ACC112 (cell line): ENCODE measurements around the gene CKAP5.

Experiments
- H2AFZ ChIP-seq: fragments of 200-600 bp; sonication (generic); one replicate; pipeline ENCODE4 v1.6.0; 2017; ENCODE audit warnings: antibody characterized with exemption, low read length; ENCODE audit not compliant: unreplicated experiment
- H3K27ac ChIP-seq: fragments of 200-600 bp; sonication (generic); 2 replicates; pipeline ENCODE4 v1.5.1; 2014; ENCODE audit warnings: low read depth, mild to moderate bottlenecking, antibody characterized with exemption, low read length, moderate library complexity
- H3K27me3 ChIP-seq: fragments of 200-600 bp; sonication (generic); 2 replicates; pipeline ENCODE4 v1.6.1; 2014; ENCODE audit warnings: mild to moderate bottlenecking, antibody characterized with exemption, low read length, moderate library complexity, mixed read lengths; ENCODE audit not compliant: insufficient read depth
- H3K36me3 ChIP-seq: fragments of 200-600 bp; sonication (generic); 2 replicates; pipeline ENCODE4 v1.6.1; 2016; ENCODE audit warnings: mild to moderate bottlenecking, antibody characterized with exemption, low read length, moderate library complexity, mixed read lengths; ENCODE audit not compliant: insufficient read depth
- H3K4me1 ChIP-seq: fragments of 200-600 bp; sonication (generic); one replicate; pipeline ENCODE4 v1.6.1; 2016; ENCODE audit warnings: low read length, mixed read lengths; ENCODE audit not compliant: insufficient read depth, unreplicated experiment, control insufficient read depth
- H3K4me3 ChIP-seq: fragments of 200-600 bp; sonication (generic); 2 replicates; pipeline ENCODE4 v1.5.1; 2014; ENCODE audit warnings: mild to moderate bottlenecking, low read depth, low read length
- H3K79me2 ChIP-seq: fragments of 200-600 bp; sonication (generic); one replicate; pipeline ENCODE4 v1.6.0; 2016; ENCODE audit warnings: low read length; ENCODE audit not compliant: control insufficient read depth, unreplicated experiment, insufficient read depth

The CKAP5 gene

GRCh38 chr11:46743043-46743442 is 103.0 kb downstream of the CKAP5 start:
- Histone ChIP-seq H3K79me2 (no peaks in the 10 kb centered on the region), H3K27ac (no peak overlapping the region), H3K4me3 (no peak overlapping the region), H3K4me1 (no peaks in the 10 kb centered on the region), H2AFZ (no peak overlapping the region), H3K36me3 (peaks cover 36% of the 10 kb centered on the region), H3K27me3 (no peaks in the 10 kb centered on the region)

DNA sequence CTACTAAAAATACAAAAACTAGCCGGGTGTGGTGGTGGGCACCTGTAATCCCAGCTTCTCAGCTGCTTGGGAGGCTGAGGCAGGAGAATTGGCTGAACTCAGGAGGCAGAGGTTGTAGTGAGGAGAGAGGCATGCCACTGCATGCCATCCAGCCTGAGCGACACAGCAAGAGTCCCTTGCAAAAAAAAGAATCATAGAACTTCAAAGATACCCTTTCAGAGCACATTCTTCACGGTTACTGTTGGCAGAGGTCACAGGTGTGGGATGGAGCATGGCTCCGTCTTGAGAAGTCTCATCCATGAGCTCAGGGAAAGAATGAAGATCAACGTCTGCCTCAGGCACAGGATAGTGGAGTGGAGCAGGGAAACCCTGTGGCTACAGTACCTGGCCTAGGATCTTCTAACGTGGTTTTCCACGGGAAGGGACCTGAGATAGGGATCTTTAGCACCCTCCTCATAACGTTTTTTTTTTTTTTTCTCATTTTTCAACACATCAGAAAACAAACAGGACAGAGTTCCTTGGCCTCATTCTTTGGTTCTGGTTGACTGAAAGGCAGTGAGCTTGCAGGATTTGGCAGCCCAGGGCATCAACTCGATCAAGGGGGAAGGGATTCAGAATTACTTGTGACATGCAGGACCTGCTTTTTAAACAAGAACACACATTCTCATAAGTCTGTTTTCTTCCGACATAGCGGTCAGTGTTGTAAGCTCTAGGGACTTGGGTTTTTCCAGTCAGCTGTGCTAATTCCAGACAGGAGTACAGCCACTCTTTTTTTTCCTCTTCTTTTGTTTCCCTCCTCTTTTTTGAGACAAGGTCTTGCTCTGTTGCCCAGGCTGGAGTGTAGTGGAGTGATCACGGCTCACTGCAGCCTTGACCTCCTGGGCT is 104.2 kb downstream of the CKAP5 start:
- no peaks in the 10 kb centered on the region for H3K4me1 ChIP-seq
- H3K79me2 ChIP-seq: no peaks in the 10 kb centered on the region
- peaks cover 36% of the 10 kb centered on the region for H3K36me3 ChIP-seq
- H3K27me3 ChIP-seq: no peaks in the 10 kb centered on the region
- no peak overlapping the region for H3K27ac ChIP-seq
- H2AFZ ChIP-seq: no peak overlapping the region
- no peak overlapping the region for H3K4me3 ChIP-seq

- no peaks in the 10 kb centered on the region for H3K4me1 ChIP-seq
- H2AFZ ChIP-seq: no peak overlapping the region
- peaks cover 14% of the 10 kb centered on the region for H3K36me3 ChIP-seq
- no peak overlapping the region for H3K27ac ChIP-seq
- no peaks in the 10 kb centered on the region for H3K79me2 ChIP-seq
- no peaks in the 10 kb centered on the region for H3K27me3 ChIP-seq
- no peak overlapping the region for H3K4me3 ChIP-seq
Measured at GRCh38 chr11:46738887-46739286, 107.2 kb downstream of the CKAP5 start.

DNA sequence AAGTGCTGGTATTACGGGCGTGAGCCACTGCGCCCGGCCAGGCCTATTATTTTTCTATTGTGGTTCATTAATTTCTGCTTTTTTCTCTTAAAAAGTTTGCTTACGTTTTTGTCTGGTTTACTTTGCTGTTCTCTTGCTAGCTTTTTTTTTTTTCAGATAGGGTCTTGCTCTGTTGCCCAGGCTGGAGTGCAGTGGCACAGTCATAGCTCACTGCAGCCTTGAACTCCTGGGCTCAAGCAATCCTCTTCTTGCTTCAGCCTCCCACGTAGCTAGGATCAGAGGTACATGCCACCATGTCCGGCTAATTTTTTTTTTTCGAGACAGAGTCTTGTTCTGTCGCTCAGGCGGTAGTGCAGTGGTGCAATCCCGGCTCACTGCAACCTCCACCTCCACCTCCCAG is 108.4 kb downstream of the CKAP5 start:
- no peak overlapping the region for H3K4me3 ChIP-seq

GRCh38 chr11:46736615-46737014 is 109.5 kb downstream of the CKAP5 start:
- Histone ChIP-seq H3K36me3 (peaks cover 1% of the 10 kb centered on the region), H3K4me3 (no peak overlapping the region), H2AFZ (no peak overlapping the region), H3K79me2 (no peaks in the 10 kb centered on the region), H3K27ac (no peak overlapping the region), H3K4me1 (no peaks in the 10 kb centered on the region), H3K27me3 (no peaks in the 10 kb centered on the region)

More for the DNA sequence above, 108.4 kb downstream of the CKAP5 start:
- no peaks in the 10 kb centered on the region for H3K79me2 ChIP-seq
- no peaks in the 10 kb centered on the region for H3K4me1 ChIP-seq
- H3K36me3 ChIP-seq: peaks cover 8% of the 10 kb centered on the region
- H3K27ac ChIP-seq: no peak overlapping the region
- no peaks in the 10 kb centered on the region for H3K27me3 ChIP-seq
- H2AFZ ChIP-seq: no peak overlapping the region

- no peak overlapping the region for H2AFZ ChIP-seq
- no peaks in the 10 kb centered on the region; the same call in 1 of the 2 replicates for H3K36me3 ChIP-seq
Measured at GRCh38 chr11:46736146-46736545, 109.9 kb downstream of the CKAP5 start.

GRCh38 chr11:46733234-46733633 is 112.8 kb downstream of the CKAP5 start:
- Histone ChIP-seq H2AFZ (no peak overlapping the region), H3K36me3 (no peaks in the 10 kb centered on the region), H3K27me3 (no peaks in the 10 kb centered on the region), H3K4me1 (no peaks in the 10 kb centered on the region), H3K4me3 (no peak overlapping the region), H3K27ac (no peak overlapping the region), H3K79me2 (no peaks in the 10 kb centered on the region)

More at GRCh38 chr11:46736146-46736545, 109.9 kb downstream of the CKAP5 start:
- H3K79me2 ChIP-seq: no peaks in the 10 kb centered on the region
- H3K27ac ChIP-seq: no peak overlapping the region
- H3K4me3 ChIP-seq: no peak overlapping the region
- no peaks in the 10 kb centered on the region for H3K27me3 ChIP-seq
- H3K4me1 ChIP-seq: no peaks in the 10 kb centered on the region

- H2AFZ ChIP-seq: no peak overlapping the region
- no peaks in the 10 kb centered on the region for H3K79me2 ChIP-seq
- no peak overlapping the region for H3K4me3 ChIP-seq
- H3K27ac ChIP-seq: no peak overlapping the region
- no peaks in the 10 kb centered on the region for H3K36me3 ChIP-seq
- H3K27me3 ChIP-seq: no peaks in the 10 kb centered on the region
- no peaks in the 10 kb centered on the region for H3K4me1 ChIP-seq
Measured at GRCh38 chr11:46731545-46731944, 114.5 kb downstream of the CKAP5 start.

GRCh38 chr11:46729110-46730027 is 116.7 kb downstream of the CKAP5 start:
- H3K27ac ChIP-seq: no peak overlapping the region
- no peaks in the 10 kb centered on the region for H3K36me3 ChIP-seq
- no peaks in the 10 kb centered on the region for H3K27me3 ChIP-seq
- no peak overlapping the region for H2AFZ ChIP-seq
- H3K4me3 ChIP-seq: no peak overlapping the region
- H3K79me2 ChIP-seq: no peaks in the 10 kb centered on the region
- H3K4me1 ChIP-seq: no peaks in the 10 kb centered on the region

DNA sequence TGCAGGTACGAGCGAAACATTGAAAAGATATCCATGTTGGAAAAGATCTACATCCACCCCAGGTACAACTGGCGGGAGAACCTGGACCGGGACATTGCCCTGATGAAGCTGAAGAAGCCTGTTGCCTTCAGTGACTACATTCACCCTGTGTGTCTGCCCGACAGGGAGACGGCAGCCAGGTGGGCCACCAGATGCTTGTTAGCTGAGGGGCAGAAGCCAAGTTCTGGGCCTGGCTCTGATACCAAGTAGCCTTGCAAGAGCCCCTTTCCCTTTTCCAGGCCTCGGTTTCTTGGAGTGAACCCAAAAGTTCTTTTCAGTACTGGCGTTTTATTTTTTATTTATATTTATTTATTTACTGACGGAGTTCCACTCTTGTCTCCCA is 117.4 kb downstream of the CKAP5 start:
- no peaks in the 10 kb centered on the region for H3K4me1 ChIP-seq
- H3K36me3 ChIP-seq: no peaks in the 10 kb centered on the region
- no peaks in the 10 kb centered on the region for H3K27me3 ChIP-seq
- H3K4me3 ChIP-seq: no peak overlapping the region
- no peak overlapping the region for H3K27ac ChIP-seq
- no peaks in the 10 kb centered on the region for H3K79me2 ChIP-seq
- no peak overlapping the region for H2AFZ ChIP-seq
